ENCODE data around the gene MYL4.
"Not testable (repeated sequence)": the region's sequence is repeated elsewhere in the genome, so short reads cannot be mapped to it uniquely, and the experiment has no call there.

Gene MYL4

GRCh38 chr17:47219621-47220475 lies 10.7 kb downstream of the MYL4 start:
- H3K4me1 Mint-ChIP-seq, result peaks cover 50% of the 10 kb centered on the region
- no peak overlapping the region for H3K4me3 Mint-ChIP-seq
- H3K27ac Mint-ChIP-seq, result peak overlapping the region; percentile 49
- peaks cover 26% of the 10 kb centered on the region for H3K27me3 Mint-ChIP-seq
- CTCF ChIA-PET, result interaction anchor here (0.9 to 2.4 kb wide), 3 partner anchors 9 to 12 kb away, joined by 3 to 10 read pairs (median 7); no protein-coding TSS in a partner anchor
- peaks cover 6% of the 10 kb centered on the region for H3K9me3 Mint-ChIP-seq
- H3K36me3 Mint-ChIP-seq, result no peaks in the 10 kb centered on the region
- DNase-seq, result no peak

DNA sequence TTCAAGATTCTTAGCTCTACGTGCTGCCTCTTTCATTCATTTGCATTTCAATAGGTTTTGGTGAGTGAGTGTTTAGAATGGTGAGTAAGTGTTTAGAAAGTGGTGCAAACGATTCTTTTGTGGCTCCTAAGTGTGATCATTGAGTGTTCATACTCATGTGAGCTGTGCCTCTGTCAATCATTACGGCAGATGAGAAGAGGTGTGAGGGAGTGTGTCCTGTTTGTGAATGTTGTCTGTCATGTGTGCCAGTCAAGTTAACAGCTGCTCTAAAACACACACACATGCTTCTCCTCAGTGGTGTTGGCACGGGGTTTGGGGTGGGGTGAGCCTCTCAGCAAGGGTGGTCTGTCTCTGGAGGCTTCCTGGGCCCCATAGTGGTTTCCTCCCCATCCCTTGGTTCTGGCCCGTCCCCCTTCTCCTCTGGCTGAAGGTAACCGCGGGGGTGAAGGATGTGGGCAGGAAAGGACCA lies 11.4 kb downstream of the MYL4 start:
- peaks cover 33% of the 10 kb centered on the region for H3K27me3 Mint-ChIP-seq
- DNase-seq, result peak; percentile 35
- peaks cover 50% of the 10 kb centered on the region for H3K4me1 Mint-ChIP-seq
- peaks cover 6% of the 10 kb centered on the region for H3K9me3 Mint-ChIP-seq
- CTCF ChIA-PET, result interaction anchor here (0.9 to 2.4 kb wide), 4 partner anchors 8 to 278 kb away, joined by 3 to 10 read pairs (median 5); no protein-coding TSS in a partner anchor
- H3K27ac Mint-ChIP-seq, result peak overlapping the region; percentile 5
- no peaks in the 10 kb centered on the region for H3K36me3 Mint-ChIP-seq
- H3K4me3 Mint-ChIP-seq, result no peak overlapping the region

DNA sequence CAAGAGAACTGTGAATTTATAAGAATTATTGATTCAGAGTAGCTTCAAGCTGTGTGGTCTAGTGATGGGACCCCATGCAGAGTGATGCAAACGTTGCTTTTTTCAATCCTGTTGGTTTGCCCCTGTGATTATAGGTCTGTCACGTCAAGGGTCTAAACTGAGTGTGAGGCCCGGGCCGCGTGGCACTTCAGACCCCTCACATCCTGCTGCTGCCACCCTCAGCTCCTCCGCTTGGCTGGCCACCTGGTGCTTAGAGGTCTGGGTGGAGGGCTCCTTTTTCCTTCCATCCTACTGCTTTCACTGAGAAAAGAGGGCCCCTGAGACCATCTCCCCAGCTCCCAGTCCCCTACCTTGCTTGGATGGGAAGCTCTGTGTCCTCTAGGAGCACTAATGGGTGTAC lies 12.0 kb downstream of the MYL4 start:
- Mint-ChIP-seq H3K4me3 (no peak overlapping the region), H3K36me3 (no peaks in the 10 kb centered on the region), H3K27ac (no peak overlapping the region), H3K27me3 (peaks cover 35% of the 10 kb centered on the region), H3K9me3 (peaks cover 6% of the 10 kb centered on the region), H3K4me1 (peaks cover 50% of the 10 kb centered on the region)
- CTCF ChIA-PET, result interaction anchor here (0.9 to 2.4 kb wide), 4 partner anchors 8 to 279 kb away, joined by 3 to 10 read pairs (median 5); no protein-coding TSS in a partner anchor
- DNase-seq, result no peak

DNA sequence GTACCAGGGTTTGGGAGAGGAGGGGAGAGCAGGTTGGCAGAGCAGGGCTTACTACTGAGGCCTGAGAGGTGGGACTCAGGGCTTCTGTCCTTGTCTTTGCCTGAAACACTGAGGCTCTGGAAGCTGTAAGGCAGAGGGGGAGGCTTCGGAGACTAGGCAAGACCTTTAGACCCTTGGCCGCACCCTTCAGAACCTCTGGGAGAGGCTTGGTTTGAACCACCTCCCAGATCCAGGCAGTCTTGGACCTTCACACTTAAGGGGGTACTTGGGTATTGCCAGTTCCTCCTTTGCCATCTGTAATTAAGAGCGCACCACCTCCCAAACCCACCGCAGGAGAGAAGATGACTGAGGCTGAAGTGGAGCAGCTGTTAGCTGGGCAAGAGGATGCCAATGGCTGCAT lies 12.9 kb downstream of the MYL4 start:
- Mint-ChIP-seq H3K9me3 (peaks cover 6% of the 10 kb centered on the region), H3K4me1 (peaks cover 47% of the 10 kb centered on the region), H3K4me3 (no peak overlapping the region), H3K36me3 (no peaks in the 10 kb centered on the region), H3K27me3 (peaks cover 40% of the 10 kb centered on the region), H3K27ac (no peak overlapping the region)
- CTCF ChIA-PET, result no interaction called here
- DNase-seq, result no peak

DNA sequence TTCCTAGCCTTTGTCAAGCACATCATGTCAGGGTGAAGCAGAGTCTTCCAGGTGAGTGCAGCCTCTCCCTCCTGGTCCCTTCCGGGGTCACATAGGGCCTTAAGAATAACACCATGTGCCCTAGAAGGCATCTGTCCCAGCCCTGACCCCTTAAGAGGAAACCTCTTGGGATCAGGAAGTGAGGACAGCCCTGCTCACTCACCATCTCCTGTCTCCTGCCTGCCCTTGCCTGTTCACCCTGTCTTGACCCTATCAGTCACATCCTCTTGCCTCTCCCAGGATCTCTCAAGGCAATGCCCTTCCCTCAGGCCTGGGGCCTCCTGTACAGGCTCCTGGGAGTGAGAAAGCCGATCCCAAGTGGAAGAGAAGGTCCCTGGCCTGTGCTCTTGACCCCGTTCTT lies 13.9 kb downstream of the MYL4 start:
- Mint-ChIP-seq H3K27me3 (peaks cover 46% of the 10 kb centered on the region), H3K36me3 (no peaks in the 10 kb centered on the region), H3K4me1 (peaks cover 40% of the 10 kb centered on the region), H3K9me3 (peaks cover 6% of the 10 kb centered on the region), H3K27ac (no peak overlapping the region), H3K4me3 (no peak overlapping the region)
- no peak for DNase-seq
- CTCF ChIA-PET, result no interaction called here

DNA sequence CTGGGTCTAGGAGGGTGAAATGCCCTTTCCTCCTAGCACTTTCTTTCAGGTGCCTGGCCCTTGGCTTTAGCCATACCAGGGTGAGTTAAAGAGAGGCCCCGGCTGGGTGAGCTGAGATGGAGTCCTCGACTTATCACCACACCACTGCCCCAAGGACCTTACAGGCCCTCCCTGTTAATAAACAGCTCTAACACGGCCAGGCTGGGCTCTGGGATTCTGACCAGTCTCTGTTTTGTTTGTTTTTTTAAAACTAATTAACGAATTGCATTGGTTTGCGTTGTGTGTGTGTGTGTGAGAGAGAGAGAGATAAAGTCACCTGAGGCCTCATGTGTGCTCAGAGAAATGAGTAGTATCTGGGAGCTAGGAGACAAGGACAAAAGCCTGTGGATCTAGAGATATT lies 14.3 kb downstream of the MYL4 start:
- Mint-ChIP-seq H3K9me3 (peaks cover 6% of the 10 kb centered on the region), H3K27ac (no peak overlapping the region), H3K4me3 (no peak overlapping the region), H3K4me1 (peaks cover 36% of the 10 kb centered on the region), H3K36me3 (no peaks in the 10 kb centered on the region), H3K27me3 (peaks cover 49% of the 10 kb centered on the region)
- no peak for DNase-seq
- CTCF ChIA-PET, result no interaction called here

- not testable (repeated sequence) for H3K36me3 Mint-ChIP-seq
These were observed 14.9 kb downstream of the MYL4 start for GRCh38 chr17:47224077-47224476.

DNA sequence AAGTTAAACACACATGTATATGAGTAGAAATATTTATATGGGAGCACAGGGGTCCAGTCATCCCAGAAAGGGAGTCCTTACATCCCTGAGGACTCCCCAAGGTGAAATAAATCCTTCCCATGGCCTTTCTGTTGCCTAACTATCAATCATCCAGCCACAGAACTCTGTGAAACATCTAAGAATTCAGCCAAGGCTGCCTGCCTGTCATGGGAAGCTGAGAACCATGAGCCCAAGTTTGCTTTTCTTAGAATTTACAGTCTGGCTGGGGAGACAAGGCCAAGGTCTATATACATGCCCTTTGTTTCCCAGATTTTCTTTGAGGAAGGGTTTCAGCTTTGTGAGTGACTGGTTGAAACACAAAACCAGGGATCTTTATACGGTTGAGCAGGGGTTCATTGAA lies 15.8 kb downstream of the MYL4 start:
- Mint-ChIP-seq H3K4me1 (peaks cover 29% of the 10 kb centered on the region), H3K36me3 (no peaks in the 10 kb centered on the region), H3K9me3 (peaks cover 6% of the 10 kb centered on the region), H3K27me3 (peaks cover 52% of the 10 kb centered on the region), H3K4me3 (no peak overlapping the region), H3K27ac (no peak overlapping the region)
- CTCF ChIA-PET, result no interaction called here
- no peak for DNase-seq

More at GRCh38 chr17:47224077-47224476, 14.9 kb downstream of the MYL4 start:
- DNase-seq, H3K27ac Mint-ChIP-seq, H3K4me3 Mint-ChIP-seq, CTCF ChIA-PET, H3K9me3 Mint-ChIP-seq: not testable (repeated sequence)
- H3K4me1 Mint-ChIP-seq, result peaks cover 30% of the 10 kb centered on the region
- peaks cover 49% of the 10 kb centered on the region for H3K27me3 Mint-ChIP-seq

GRCh38 chr17:47225436-47225858 lies 16.3 kb downstream of the MYL4 start:
- no peak for DNase-seq

GRCh38 chr17:47225911-47226688 lies 17.0 kb downstream of the MYL4 start:
- Mint-ChIP-seq H3K4me3 (no peak overlapping the region), H3K27ac (no peak overlapping the region), H3K4me1 (peaks cover 26% of the 10 kb centered on the region), H3K27me3 (peaks cover 57% of the 10 kb centered on the region), H3K36me3 (no peaks in the 10 kb centered on the region), H3K9me3 (peaks cover 6% of the 10 kb centered on the region)
- DNase-seq, result no peak
- CTCF ChIA-PET, result no interaction called here

More at GRCh38 chr17:47225436-47225858, 16.3 kb downstream of the MYL4 start:
- peaks cover 29% of the 10 kb centered on the region for H3K4me1 Mint-ChIP-seq
- no peaks in the 10 kb centered on the region for H3K36me3 Mint-ChIP-seq
- H3K9me3 Mint-ChIP-seq, result peaks cover 6% of the 10 kb centered on the region
- H3K27me3 Mint-ChIP-seq, result peaks cover 51% of the 10 kb centered on the region
- no peak overlapping the region for H3K4me3 Mint-ChIP-seq
- H3K27ac Mint-ChIP-seq, result no peak overlapping the region
- CTCF ChIA-PET, result no interaction called here

DNA sequence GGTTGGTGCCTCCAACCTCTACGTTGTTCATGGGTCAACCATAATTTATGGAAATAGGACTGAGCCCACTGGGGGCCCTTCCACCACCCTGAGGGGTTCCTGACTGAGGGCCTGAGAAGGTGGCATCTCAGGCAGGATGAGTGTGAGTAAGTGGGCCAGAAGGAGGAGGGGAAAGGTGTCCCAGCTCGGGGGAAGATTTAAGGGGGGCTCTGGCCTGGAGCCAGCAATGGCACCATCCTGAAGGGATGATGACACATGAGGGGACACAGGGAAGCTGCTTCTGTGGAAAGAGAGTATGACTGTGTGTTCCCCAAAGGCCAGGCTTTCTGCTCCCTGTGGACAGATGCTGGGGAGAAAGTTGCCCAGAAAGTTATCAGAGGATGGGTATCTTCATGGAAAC lies 18.7 kb downstream of the MYL4 start:
- Mint-ChIP-seq H3K4me1 (peaks cover 15% of the 10 kb centered on the region), H3K27me3 (peaks cover 53% of the 10 kb centered on the region), H3K27ac (no peak overlapping the region), H3K9me3 (peaks cover 6% of the 10 kb centered on the region), H3K36me3 (no peaks in the 10 kb centered on the region), H3K4me3 (no peak overlapping the region)
- no peak for DNase-seq
- CTCF ChIA-PET, result interaction anchor here (3.5 kb wide), 1 partner anchor 88 kb away, joined by 47 read pairs; no protein-coding TSS in a partner anchor

- peak overlapping the region; percentile 36 for H3K4me3 Mint-ChIP-seq
- H3K36me3 Mint-ChIP-seq, result no peaks in the 10 kb centered on the region
- no peak overlapping the region for H3K27ac Mint-ChIP-seq
- no peaks in the 10 kb centered on the region for H3K9me3 Mint-ChIP-seq
- CTCF ChIA-PET, result interaction anchor here (0.6 to 3.5 kb wide), 19 partner anchors 8 to 971 kb away, joined by 3 to 47 read pairs (median 4); partner anchors contain the start of gene CDC27
- peaks cover 45% of the 10 kb centered on the region for H3K27me3 Mint-ChIP-seq
- peak; percentile 80 for DNase-seq
- peaks cover 15% of the 10 kb centered on the region for H3K4me1 Mint-ChIP-seq
These were observed 20.6 kb downstream of the MYL4 start for GRCh38 chr17:47229535-47230443.

DNA sequence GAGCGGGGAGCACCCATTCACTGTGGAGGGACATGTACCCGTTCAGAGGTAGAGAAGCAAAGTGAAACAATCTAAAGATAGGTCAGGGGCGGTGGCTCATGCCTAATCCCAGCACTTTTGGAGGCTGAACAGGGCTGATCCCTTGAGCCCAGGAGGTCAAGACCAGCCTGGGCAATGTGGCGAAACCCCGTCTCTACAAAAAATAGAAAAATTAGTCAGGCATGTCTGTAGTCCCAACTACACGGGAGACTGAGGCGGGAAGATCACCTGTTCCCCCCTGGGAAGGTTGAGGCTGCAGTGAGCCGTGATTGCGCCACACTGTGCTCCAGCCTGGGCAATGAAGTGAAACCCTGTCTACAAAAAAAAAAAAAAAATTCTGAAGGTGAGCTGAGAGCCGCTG lies 21.7 kb downstream of the MYL4 start:
- CTCF ChIA-PET, result interaction anchor here (0.7 to 3.5 kb wide), 10 partner anchors 9 to 384 kb away, joined by 3 to 47 read pairs (median 4); no protein-coding TSS in a partner anchor
- no peak for DNase-seq
- H3K4me3 Mint-ChIP-seq, result no peak overlapping the region

More for the DNA sequence above, 21.7 kb downstream of the MYL4 start:
- no peaks in the 10 kb centered on the region for H3K9me3 Mint-ChIP-seq
- peaks cover 45% of the 10 kb centered on the region for H3K27me3 Mint-ChIP-seq
- peaks cover 15% of the 10 kb centered on the region for H3K4me1 Mint-ChIP-seq
- no peak overlapping the region for H3K27ac Mint-ChIP-seq
- no peaks in the 10 kb centered on the region for H3K36me3 Mint-ChIP-seq
